ENCODE data around the gene MRPS2. TPM values are rescaled to one million over a fixed set of nuclear protein-coding genes. Genes with fewer than 3 reads are reported as not detected.

The MRPS2 gene
- total and polyA plus RNA-seq, 9 of the 15 experiments (the other 6 are each of a cell fraction or from before 2014, with no cell fraction given) = 8.0 to 167 (median 81.3) TPM

DNA sequence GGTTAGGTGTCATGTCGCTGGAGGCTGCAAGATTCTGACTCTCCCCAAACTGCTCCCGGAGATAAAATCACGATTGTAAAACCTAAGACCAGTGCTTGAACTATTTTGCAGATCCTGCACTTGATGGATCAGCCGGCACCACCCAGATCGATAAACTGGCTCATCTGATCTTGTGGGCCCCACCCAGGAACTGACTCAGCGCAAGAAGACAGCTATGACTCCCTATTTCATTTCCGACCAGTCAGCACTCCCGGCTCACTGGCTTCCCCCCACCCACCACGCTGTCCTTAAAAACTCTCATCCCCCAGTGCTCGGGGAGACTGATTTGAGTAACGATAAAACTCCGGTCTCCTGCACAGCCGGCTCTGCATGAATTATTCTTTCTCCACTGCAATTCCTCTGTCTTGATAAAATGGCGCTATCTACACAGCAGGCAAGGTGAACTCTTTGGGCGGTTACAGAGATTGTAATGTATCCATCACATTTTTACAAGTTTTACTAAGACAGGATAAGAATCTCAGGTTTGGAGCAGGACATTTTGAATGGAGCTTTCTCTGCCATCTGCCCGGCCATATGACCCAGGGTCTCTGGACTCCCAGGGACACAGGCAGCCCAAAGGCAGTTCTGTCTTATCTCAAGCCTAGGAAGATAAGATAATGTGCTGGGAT is 31.5 kb upstream of the MRPS2 start (continued):
- no peak for TF ChIP-seq SIN3A (IDR thresholded peaks at IDR 0.05; ENCODE audit: borderline replicate concordance in 2 of 2, control insufficient read depth in 1 of 2, low read depth in 2 of 2, low read length in 2 of 2)
- peak; percentile 71 for TF ChIP-seq NCOR1 (IDR thresholded peaks at IDR 0.05)
- TF ChIP-seq ZNF12 (CRISPR knock-in tag; IDR thresholded peaks at IDR 0.05) = no peak
- TF ChIP-seq, protein P1, sequence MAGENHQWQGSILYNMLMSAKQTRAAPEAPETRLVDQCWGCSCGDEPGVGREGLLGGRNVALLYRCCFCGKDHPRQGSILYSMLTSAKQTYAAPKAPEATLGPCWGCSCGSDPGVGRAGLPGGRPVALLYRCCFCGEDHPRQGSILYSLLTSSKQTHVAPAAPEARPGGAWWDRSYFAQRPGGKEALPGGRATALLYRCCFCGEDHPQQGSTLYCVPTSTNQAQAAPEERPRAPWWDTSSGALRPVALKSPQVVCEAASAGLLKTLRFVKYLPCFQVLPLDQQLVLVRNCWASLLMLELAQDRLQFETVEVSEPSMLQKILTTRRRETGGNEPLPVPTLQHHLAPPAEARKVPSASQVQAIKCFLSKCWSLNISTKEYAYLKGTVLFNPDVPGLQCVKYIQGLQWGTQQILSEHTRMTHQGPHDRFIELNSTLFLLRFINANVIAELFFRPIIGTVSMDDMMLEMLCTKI (IDR thresholded peaks at IDR 0.05; ENCODE audit: partially characterized antibody) = no peak
- no peak for TF ChIP-seq NR1H2 (CRISPR knock-in tag; IDR thresholded peaks at IDR 0.05)
- TF ChIP-seq MEIS2 (IDR thresholded peaks at IDR 0.05; ENCODE audit: partially characterized antibody) = peak; percentile 82
- no peak for TF ChIP-seq PPARD (CRISPR knock-in tag; IDR thresholded peaks at IDR 0.05)
- no peak for TF ChIP-seq WHSC1 (IDR thresholded peaks at IDR 0.05; ENCODE audit: low read length)
- no peak; a peak in 1 of 4 replicates for TF ChIP-seq FOXK2 (conservative IDR thresholded peaks at IDR 0.05 in 1 of 2, IDR thresholded peaks at IDR 0.05 in 1 of 2; ENCODE audit: low read depth in 2 of 2)
- TF ChIP-seq HDGF (IDR thresholded peaks at IDR 0.05) = no peak
- no peak for TF ChIP-seq IFI16 (CRISPR knock-in tag; IDR thresholded peaks at IDR 0.05)
- TF ChIP-seq BCOR (IDR thresholded peaks at IDR 0.05) = peak; percentile 83
- no peak for TF ChIP-seq SAP30 (IDR thresholded peaks at IDR 0.05; ENCODE audit: borderline replicate concordance, insufficient read depth, low read depth, low read length, poor library complexity, severe bottlenecking)
- TF ChIP-seq, protein P2, sequence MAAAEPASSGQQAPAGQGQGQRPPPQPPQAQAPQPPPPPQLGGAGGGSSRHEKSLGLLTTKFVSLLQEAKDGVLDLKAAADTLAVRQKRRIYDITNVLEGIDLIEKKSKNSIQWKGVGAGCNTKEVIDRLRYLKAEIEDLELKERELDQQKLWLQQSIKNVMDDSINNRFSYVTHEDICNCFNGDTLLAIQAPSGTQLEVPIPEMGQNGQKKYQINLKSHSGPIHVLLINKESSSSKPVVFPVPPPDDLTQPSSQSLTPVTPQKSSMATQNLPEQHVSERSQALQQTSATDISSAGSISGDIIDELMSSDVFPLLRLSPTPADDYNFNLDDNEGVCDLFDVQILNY (CRISPR knock-in tag; IDR thresholded peaks at IDR 0.05) = no peak
- TF ChIP-seq HNRNPLL (IDR thresholded peaks at IDR 0.05; ENCODE audit: low read depth, low read length, poor library complexity, severe bottlenecking) = no peak
- no peak for TF ChIP-seq GTF2A2 (tag; IDR thresholded peaks at IDR 0.05)
- TF ChIP-seq, protein P3, sequence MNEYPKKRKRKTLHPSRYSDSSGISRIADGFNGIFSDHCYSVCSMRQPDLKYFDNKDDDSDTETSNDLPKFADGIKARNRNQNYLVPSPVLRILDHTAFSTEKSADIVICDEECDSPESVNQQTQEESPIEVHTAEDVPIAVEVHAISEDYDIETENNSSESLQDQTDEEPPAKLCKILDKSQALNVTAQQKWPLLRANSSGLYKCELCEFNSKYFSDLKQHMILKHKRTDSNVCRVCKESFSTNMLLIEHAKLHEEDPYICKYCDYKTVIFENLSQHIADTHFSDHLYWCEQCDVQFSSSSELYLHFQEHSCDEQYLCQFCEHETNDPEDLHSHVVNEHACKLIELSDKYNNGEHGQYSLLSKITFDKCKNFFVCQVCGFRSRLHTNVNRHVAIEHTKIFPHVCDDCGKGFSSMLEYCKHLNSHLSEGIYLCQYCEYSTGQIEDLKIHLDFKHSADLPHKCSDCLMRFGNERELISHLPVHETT (CRISPR knock-in tag; conservative IDR thresholded peaks at IDR 0.05 in 1 of 2, IDR thresholded peaks at IDR 0.05 in 1 of 2) = 0 out of 4 replicates have a peak, but pooled peaks of 1 of the 2 experiments have one; percentile 6
- TF ChIP-seq, protein P4, sequence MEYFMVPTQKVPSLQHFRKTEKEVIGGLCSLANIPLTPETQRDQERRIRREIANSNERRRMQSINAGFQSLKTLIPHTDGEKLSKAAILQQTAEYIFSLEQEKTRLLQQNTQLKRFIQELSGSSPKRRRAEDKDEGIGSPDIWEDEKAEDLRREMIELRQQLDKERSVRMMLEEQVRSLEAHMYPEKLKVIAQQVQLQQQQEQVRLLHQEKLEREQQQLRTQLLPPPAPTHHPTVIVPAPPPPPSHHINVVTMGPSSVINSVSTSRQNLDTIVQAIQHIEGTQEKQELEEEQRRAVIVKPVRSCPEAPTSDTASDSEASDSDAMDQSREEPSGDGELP (CRISPR knock-in tag; IDR thresholded peaks at IDR 0.05; ENCODE audit: borderline replicate concordance) = peak; percentile 51; the same call in 1 of the 2 replicates
- TF ChIP-seq, protein P5, sequence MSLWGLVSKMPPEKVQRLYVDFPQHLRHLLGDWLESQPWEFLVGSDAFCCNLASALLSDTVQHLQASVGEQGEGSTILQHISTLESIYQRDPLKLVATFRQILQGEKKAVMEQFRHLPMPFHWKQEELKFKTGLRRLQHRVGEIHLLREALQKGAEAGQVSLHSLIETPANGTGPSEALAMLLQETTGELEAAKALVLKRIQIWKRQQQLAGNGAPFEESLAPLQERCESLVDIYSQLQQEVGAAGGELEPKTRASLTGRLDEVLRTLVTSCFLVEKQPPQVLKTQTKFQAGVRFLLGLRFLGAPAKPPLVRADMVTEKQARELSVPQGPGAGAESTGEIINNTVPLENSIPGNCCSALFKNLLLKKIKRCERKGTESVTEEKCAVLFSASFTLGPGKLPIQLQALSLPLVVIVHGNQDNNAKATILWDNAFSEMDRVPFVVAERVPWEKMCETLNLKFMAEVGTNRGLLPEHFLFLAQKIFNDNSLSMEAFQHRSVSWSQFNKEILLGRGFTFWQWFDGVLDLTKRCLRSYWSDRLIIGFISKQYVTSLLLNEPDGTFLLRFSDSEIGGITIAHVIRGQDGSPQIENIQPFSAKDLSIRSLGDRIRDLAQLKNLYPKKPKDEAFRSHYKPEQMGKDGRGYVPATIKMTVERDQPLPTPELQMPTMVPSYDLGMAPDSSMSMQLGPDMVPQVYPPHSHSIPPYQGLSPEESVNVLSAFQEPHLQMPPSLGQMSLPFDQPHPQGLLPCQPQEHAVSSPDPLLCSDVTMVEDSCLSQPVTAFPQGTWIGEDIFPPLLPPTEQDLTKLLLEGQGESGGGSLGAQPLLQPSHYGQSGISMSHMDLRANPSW (CRISPR knock-in tag; IDR thresholded peaks at IDR 0.05) = no peak
- TF ChIP-seq KLF6 (CRISPR knock-in tag; IDR thresholded peaks at IDR 0.05; ENCODE audit: borderline replicate concordance) = no peak
